Suppressor macrophage treated with lipopolysaccharide for 4 hours (primary cell): Measurements from ENCODE around the gene GP5.

Experiments used
- DNase-seq: peaks from one replicate; pipeline ENCODE4 v3.0.0-alpha.2; 2020

Gene GP5

GRCh38 chr3:194374935-194375334 is 24.1 kb downstream of the GP5 start:
- no peak for DNase-seq

- DNase-seq = no peak
Observed at GRCh38 chr3:194373899-194374298, 25.2 kb downstream of the GP5 start.

GRCh38 chr3:194373028-194373427 is 26.0 kb downstream of the GP5 start:
- DNase-seq = no peak

- no peak for DNase-seq
Observed at GRCh38 chr3:194370753-194371152, 28.3 kb downstream of the GP5 start.

DNA sequence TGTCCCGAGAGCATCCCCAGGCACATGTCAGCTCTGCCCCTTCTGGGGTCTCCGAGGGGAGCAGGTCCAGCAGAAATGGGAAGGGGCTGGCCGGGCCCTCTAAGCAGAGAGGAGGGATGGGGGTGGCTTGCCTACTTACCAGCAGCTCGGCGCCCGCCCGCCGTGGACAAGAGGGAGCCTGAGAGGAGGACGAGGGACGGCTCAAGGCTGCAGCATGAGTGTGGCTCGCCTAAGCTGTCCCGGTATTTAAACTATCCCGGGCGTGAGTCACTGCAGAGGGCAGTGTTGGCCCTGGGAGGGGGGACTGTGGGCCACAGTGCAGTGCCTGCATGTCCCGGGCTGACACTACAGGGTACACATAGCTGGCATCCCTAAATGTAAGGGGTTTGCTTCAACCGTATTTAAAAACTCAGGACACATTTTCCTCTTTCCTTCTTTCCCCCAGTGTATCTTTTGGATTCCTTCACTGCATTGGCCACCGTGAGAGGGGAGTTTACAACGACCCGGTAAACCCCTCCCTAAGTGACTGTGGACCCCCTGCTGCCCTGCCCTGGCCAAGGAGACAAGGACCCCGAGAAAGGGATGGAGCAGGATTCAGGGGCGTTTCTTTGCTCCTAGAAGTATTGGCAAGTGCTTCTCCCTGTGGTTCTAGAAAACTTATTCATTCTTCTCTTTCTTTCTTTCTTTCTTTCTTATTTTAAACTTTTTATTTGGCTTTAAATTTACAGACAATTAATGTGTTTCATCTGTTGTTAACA is 29.4 kb downstream of the GP5 start, which contains the start of gene LRRC15:
TSS of gene LRRC15 (minus strand) at position 222 of the 758 bp plus-strand sequence. CDS start 8,700 bp downstream, outside the sequence.
- DNase-seq = no peak

GRCh38 chr3:194368918-194369317 is 30.1 kb downstream of the GP5 start:
- DNase-seq = no peak

- DNase-seq = no peak
Observed at GRCh38 chr3:194367992-194368841, 30.8 kb downstream of the GP5 start.

DNA sequence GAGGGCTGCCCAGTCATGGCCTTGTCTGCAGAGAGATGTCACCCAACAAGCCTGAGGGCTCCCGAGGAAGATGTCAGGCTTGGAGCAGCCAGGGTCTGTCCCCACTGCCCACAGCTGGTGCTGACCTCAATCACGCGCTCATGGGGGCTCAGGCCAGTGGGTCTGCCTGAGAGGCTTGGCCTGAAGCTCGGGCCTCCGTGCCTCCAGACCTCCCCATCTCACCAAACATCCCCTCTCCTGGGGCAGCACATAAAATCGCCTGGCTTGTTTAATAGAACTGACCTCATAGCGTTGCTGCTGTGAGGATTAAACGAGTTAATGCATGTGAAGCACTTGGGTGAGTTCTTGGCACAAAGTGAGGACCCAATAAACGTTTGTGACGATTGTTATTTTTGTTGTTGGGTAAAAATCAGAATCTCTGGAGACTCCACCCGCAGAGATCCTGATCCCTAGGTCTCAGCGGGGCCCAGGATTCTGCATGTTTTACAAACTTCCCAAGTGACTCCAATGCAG is 33.0 kb downstream of the GP5 start:
- no peak for DNase-seq

DNA sequence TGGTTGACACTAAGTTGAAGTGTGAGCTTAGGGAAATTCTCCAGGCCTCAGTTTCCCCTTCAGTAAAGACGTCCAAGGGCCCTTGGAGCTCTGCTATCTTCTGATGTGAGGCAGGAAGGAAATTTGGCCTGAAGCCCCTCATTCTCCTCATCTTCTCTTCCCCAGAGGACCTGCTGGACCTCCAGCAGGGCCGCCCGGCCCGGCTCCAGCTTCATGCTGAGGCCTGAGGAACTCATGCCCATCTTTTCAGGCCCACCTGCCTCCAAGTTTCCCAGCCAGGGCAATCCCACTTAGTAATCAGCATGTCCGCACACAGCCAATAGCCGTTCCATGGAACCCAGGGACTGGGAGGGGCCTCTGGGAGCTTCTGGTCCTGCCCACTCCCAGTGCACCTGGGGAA is 33.5 kb downstream of the GP5 start:
- no peak for DNase-seq

GRCh38 chr3:194364652-194365434 is 34.2 kb downstream of the GP5 start:
- no peak for DNase-seq

DNA sequence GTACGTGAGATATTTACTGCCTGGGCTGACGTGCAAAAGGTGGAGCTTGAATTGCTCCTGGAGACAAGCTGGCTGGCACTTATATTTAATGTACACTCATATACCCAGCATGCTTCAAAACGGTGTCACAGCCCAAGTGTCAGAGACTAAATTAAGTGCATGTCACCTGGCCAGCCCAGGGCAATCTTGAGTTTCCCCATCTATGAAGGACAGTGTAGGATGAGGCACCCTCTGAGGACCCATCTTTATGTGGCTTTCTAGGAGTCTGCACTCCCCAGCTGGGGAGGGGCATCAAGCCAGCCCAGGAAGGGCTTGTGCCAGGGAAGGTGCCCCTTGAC is 34.8 kb downstream of the GP5 start:
- DNase-seq = no peak

- no peak for DNase-seq
Observed at GRCh38 chr3:194360568-194360967, 38.5 kb downstream of the GP5 start.

GRCh38 chr3:194357681-194358080 is 41.4 kb downstream of the GP5 start:
- DNase-seq = no peak

GRCh38 chr3:194355379-194355778 is 43.7 kb downstream of the GP5 start:
- no peak for DNase-seq

- DNase-seq = no peak
Observed at GRCh38 chr3:194354315-194354714, 44.8 kb downstream of the GP5 start.

DNA sequence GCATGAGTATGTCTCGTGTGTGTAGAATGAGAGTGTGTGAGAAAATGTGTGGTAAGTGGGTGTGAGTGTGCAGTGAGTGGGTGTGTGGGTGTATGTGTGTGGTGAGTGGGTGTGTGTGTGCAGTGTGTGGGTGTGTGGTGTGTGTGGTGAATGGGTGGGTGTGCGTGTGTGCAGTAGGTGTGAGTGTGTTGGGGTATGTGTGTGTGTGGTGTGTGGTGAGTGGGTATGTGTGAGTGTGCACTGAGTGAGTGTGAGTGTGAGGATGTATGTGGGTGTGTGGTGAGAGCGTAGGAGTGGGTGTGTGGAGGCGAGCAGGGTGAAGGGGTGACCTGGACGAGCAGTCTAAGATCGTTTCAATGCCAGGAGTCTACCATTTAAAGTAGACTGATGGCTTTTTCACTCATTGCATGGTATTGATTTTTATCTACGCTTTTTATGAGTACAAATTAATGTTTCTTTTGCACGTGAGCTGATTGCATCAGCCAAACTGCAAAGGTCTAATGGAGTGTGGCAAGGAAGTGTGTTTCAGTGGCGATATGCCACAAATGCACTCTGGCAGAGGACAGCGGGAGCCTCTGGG is 46.3 kb downstream of the GP5 start:
- DNase-seq = no peak

GRCh38 chr3:194351952-194352536 is 47.0 kb downstream of the GP5 start:
- DNase-seq = no peak

- no peak for DNase-seq
Observed at GRCh38 chr3:194351080-194351672, 47.9 kb downstream of the GP5 start, which contains the start of gene CPN2. Gene CPN2, minus strand, starts transcription at chr3:194351328. Its CDS starts 8,626 bp downstream, at chr3:194342702.

DNA sequence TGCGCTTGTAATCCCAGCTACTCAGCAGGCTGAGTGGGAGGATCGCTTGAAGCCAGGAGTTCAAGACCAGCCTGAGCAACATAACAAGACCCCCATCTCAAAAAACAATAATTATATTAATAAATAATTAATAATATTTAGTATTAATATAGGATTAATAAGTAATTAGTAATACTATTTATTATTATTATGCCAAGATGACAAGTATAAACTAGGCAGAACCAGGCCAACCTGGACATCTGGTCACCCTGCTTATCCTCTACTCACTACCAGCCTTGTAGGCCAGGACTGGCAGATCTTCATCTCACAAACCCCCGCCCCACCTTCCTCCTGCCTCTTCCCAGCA is 48.4 kb downstream of the GP5 start:
- no peak for DNase-seq

GRCh38 chr3:194348354-194348753 is 50.7 kb downstream of the GP5 start:
- DNase-seq = no peak

- DNase-seq = peak; percentile 43
Observed at GRCh38 chr3:194346621-194347020, 52.4 kb downstream of the GP5 start.

DNA sequence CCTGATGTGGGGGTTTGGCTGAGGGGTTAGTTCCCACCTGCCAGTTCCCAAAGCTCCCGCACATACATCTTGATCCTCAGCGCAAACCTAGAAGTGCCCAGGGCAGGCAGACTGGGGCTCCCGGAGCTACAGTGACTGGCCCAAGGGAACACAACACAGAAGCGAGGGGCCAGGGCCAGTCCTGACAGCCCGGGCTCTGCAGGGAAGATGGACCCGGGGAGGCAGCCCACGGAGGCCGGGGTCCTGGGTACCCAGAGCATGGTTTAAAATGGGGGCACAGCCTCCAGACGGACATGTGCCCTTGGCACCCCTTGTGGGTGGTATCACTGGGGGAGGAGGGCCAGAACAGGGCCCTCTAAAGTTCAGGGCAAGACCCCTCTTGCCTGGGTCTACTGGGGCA is 53.0 kb downstream of the GP5 start:
- no peak for DNase-seq
